GM21526 (cell line): ENCODE results near the gene FLNB.

ENCODE experiments used
- ATAC-seq: cut with Tn5 transposase; IDR thresholded peaks from one replicate; pipeline ENCODE4 v1.9.1; 2021; ENCODE audit warnings: moderate library complexity; ENCODE audit not compliant: unreplicated experiment, low FRiP score

Gene FLNB

GRCh38 chr3:58102390-58102750, 94.1 kb downstream of the FLNB start:
- ATAC-seq = no peak

- no peak for ATAC-seq
Observed at GRCh38 chr3:58102976-58103451, 94.8 kb downstream of the FLNB start.

GRCh38 chr3:58104151-58104550, 95.9 kb downstream of the FLNB start:
- ATAC-seq = no peak

GRCh38 chr3:58104712-58105111, 96.5 kb downstream of the FLNB start:
- no peak for ATAC-seq

- ATAC-seq = no peak
Observed at GRCh38 chr3:58105196-58105595, 97.0 kb downstream of the FLNB start.

DNA sequence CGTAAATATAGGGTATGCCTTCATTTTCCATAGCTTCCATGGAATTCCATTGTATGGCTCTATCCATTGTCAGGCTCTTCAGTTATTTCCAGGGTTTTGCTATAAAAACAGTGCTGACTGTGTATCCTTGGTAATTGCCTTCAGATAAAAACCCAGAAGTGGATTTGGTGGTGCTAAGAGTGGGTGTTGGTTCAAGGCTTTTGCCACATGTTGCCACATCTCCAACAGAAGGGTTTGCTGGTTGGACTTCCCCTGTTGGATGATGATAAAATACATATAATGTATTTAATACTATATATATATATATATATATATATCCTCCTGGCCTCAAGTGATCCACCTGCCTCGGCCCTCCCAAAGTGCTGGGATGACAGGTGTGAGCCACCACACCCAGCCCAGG, 97.8 kb downstream of the FLNB start:
- no peak for ATAC-seq

- no peak for ATAC-seq
Observed at GRCh38 chr3:58106640-58107039, 98.4 kb downstream of the FLNB start.

GRCh38 chr3:58107597-58107996, 99.4 kb downstream of the FLNB start:
- no peak for ATAC-seq

DNA sequence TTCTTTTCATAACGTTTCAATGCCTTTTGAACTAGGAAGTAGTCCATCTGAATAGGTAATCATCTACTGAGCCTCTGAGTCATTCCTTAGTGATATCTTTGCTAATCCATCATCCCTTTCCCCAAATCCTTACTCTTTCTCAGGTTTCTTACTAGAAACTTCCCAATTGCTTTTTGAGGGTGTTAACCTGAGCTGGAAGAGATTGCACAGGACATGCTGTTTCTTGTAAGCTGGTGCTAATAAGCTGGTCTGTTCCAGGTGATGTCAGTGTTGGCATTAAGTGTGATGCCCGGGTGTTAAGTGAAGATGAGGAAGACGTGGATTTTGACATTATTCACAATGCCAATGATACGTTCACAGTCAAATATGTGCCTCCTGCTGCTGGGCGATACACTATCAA, 101.5 kb downstream of the FLNB start:
- no peak for ATAC-seq

DNA sequence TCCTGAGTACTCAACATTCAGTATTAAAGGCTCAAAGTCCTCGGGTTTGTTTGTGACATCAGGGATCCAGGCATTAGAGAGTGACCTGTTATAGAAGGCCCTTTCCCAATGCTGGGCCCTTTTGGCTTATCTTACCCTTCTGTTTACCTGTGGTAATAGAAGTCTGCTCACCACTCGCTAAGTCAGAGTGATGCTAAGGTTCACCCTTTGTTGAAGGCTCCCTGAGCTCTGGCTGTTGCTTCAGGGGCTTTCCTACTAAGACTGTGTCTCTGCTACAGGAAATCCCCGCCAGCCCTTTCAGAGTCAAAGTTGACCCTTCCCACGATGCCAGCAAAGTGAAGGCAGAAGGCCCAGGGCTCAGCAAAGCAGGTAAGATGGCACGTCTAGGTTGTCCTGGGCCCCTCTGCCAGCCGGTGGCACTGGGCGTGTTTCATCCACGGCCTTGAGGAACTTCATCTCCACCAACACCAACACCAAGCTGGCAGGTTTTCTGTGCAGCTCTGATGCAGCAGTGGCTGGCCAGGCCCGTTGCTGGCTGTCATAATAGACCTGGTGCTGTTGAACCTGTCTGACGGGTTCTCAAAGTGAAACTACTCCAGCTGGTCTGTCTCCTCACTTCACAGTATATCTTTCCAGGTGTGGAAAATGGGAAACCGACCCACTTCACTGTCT, 103.4 kb downstream of the FLNB start:
- peak; percentile 43 for ATAC-seq

- no peak for ATAC-seq
Observed at GRCh38 chr3:58112185-58112535, 103.9 kb downstream of the FLNB start.

GRCh38 chr3:58115175-58115574, 107.0 kb downstream of the FLNB start:
- no peak for ATAC-seq

DNA sequence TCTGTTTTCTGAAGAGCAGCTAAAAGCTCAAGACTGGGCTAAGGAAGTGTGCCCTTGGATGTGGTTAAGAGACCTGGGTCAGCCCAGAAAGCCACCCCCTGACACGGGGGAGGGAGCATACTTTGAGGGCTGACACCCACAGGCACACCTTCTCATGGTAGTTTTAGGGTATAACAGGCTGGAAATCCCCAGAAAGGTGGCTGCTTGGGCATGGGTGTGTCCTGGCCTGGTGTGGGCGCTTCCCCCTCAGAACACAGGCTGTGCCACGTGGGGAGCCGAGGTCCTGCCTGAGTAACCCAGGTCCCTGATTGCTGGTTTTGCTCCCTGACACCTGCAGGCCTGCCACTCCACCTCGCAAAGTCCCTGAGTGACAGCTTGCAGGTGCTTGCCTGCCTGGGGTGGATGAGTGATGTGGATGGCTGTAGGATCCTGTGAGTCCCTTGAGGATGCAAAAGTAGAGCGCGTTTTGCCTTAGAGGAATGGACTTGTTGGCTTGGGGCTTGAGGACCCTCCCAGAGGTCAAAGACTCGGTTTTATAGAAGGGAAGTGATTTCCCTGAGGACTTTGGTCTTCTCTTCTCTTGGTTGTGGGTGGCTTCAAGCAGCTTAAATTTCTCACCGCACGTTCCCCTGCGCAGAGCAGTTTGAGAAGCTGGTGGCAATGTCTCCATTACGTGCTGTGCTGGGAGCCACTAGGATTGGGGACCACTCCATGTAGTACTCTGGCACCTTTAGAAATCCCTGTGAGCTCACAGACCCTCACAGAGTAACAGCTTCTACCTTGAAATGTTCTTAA, 108.1 kb downstream of the FLNB start:
- peak; percentile 64 for ATAC-seq

DNA sequence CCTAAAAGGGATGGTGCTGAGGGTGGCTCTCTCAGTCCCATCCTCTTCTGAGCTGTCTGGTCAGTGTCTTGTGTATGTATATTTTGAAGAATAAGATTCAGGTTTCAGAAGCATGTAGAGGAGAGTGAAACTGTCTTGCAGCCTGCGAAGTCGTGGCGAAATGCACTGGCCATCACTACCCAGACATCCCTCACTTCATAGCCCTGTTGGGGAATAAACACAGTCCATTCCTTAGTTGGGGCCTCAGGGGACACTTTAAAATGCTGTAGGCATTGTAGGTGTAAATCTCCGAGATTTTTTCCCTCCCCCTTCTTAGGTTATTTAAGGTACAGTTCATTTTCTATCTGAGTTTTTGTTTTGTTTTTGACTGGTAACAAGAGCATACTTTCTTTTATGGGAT, 108.8 kb downstream of the FLNB start:
- ATAC-seq = no peak

DNA sequence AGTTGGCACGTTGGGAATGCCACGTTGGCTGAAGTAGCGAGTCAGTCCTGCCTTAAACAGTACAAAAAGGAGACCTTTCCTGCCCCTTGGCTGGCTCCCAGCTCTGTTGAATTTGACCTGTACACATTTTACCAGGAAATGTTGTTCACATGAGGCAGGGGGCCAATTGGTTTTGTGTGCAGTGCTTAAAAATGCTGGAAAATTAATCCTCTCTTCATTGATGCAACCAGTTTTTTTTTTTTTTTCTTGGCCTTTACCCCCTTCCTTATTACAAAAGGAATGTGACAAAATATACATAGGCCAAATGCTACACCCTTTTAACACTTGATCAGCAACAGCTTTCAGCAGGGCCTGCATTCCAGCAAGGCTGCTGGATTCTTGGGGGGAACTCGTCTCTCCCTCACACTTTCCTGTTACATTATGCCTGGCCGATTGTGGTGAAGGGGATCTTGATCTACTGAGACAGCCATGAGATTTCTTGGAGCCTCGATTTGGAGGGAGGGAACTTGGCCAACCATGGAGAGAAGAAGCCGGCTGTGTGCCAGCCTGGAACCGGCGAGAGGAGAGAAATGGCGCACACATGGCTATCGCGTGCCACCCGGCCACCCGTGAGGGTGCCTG, 109.4 kb downstream of the FLNB start:
- ATAC-seq = no peak

DNA sequence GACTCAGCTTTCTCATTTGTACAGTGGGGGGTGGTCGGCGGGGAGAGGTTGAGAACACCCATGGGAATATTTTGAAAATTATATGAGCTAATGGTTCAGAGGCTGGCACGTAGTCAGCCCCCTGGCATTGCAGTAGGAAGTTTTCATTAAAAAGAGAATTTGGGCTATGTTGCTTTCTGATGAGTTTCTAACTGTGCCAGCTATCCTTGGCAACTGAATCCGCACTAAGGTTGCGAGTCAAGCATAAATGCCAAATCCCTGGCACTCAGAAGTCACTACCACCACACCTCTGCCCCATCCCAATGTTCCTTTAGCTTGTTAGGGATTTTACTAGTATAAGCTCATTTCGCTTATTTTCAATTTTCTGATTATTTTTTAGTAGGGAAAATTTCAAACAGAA, 111.0 kb downstream of the FLNB start:
- no peak for ATAC-seq

DNA sequence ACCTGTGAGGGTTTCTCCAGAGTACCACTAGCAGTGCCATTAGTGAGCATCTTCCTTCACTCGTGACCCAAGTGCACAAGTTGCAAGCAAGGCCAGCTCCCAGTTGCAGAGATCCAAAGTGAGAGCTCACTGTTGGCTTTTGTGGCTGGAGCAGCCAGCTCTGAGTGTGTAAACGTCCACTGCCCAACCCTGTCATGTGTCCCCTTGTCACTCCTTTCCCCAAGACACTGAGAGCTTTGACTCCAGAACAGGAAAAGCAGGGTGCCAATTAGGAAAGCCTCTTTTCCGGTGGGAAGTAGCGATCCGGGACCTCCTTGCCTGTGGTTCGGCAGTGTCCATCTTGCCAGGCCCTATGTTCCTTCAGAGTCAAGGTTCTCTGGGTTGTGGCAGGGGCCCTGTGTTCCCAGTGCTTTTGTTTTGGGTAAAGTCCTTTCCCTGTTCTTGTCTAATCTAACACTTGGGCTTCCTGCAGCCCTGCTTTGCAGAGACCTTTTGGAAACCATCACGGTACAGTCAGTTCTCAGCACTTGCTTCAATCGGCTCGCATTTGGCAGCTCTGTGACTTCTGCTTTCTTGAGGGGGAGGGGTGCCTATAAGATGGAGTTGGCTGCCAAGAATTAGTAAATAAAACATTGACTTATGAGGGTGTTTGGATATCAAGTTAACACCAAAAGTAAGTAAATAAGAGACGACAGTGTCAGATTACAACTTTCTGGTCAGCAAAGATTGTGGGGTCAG, 112.0 kb downstream of the FLNB start:
- ATAC-seq = no peak

- ATAC-seq = no peak
Observed at GRCh38 chr3:58121183-58121582, 113.0 kb downstream of the FLNB start.

DNA sequence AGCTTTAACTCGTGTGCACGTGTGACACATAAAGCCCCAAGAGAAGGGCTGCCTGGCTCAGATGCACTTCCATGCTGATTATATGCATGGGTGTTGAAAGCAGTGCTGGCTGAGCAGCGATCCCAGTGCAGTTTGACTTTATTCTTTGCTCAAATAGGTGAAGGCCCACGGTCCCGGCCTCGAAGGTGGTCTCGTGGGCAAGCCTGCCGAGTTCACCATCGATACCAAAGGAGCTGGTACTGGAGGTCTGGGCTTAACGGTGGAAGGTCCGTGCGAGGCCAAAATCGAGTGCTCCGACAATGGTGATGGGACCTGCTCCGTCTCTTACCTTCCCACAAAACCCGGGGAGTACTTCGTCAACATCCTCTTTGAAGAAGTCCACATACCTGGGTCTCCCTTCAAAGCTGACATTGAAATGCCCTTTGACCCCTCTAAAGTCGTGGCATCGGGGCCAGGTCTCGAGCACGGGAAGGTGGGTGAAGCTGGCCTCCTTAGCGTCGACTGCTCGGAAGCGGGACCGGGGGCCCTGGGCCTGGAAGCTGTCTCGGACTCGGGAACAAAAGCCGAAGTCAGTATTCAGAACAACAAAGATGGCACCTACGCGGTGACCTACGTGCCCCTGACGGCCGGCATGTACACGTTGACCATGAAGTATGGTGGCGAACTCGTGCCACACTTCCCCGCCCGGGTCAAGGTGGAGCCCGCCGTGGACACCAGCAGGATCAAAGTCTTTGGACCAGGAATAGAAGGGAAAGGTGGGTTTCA, 114.9 kb downstream of the FLNB start:
- ATAC-seq = no peak

GRCh38 chr3:58124387-58124786, 116.2 kb downstream of the FLNB start:
- no peak for ATAC-seq
